Measurements from ENCODE around the gene AIRE. TPM values are rescaled to one million over a fixed set of nuclear protein-coding genes. Genes with fewer than 3 reads are reported as not detected.

AIRE gene
- total and polyA plus RNA-seq, 2 of the 13 experiments (the other 11 are each of a cell fraction or from before 2014, with no cell fraction given): not detected

GRCh38 chr21:44328242-44328895, 42.7 kb downstream of the AIRE start:
- in situ Hi-C loops (cut with HindIII; ENCODE audit: extremely low pct_ligation_motif_present, low pct_unique_long_range_greater_than_20kb) (no loop called here), intact Hi-C loops (cut with micrococcal nuclease; ENCODE audit: unreplicated experiment) (no loop called here)
- 92% methylated on average over 20 of the region's 25 CpGs for WGBS (ENCODE audit: low lambda C conversion rate)
- no peaks in the 10 kb centered on the region for H3K79me2 ChIP-seq (ENCODE audit: insufficient read depth, low read length)
- no peaks in the 10 kb centered on the region for H3K4me1 ChIP-seq (ENCODE audit: insufficient read depth, low read length)
- H3K27ac ChIP-seq (ENCODE audit: extremely low read length, insufficient read depth, low read length): no peak overlapping the region
- H2AFZ ChIP-seq (ENCODE audit: low read length): no peak overlapping the region
- no peak overlapping the region for H3K4me2 ChIP-seq (ENCODE audit: low read depth, low read length)
- no peak for FAIRE-seq
- no peak overlapping the region for H3K9ac ChIP-seq (ENCODE audit: insufficient read depth, low read depth, low read length)
- BruUV-seq (replicated peaks): no TSS peak
- DNase-seq (ENCODE audit: low spot score): no peak
- ChIA-PET CTCF (ENCODE audit: low intra/inter-chr PET ratio, low total read pairs) (no interaction called here), POLR2A (interaction anchor here (0.8 kb wide), 1 partner anchor 28 kb away, joined by 3 read pairs; no protein-coding TSS in a partner anchor)
- H3K9me3 ChIP-seq (ENCODE audit: low read length): no peaks in the 10 kb centered on the region
- H3K36me3 ChIP-seq (replicated peaks in 1 of 2; ENCODE audit: control insufficient read depth in 1 of 2, insufficient read depth in 2 of 2, low read length in 2 of 2): peaks cover 9 to 27% of the 10 kb centered on the region in 2 experiments; a peak in 4 of 5 replicates
- H4K20me1 ChIP-seq (ENCODE audit: insufficient read depth, low read length): no peaks in the 10 kb centered on the region
- H3K4me3 ChIP-seq (replicated peaks in 1 of 3; ENCODE audit: insufficient read depth in 1 of 3, low read depth in 2 of 3, low read length in 3 of 3): no peak overlapping the region
- ATAC-seq: no peak; the same call in 2 of the 3 replicates
- no peaks in the 10 kb centered on the region for H3K27me3 ChIP-seq (ENCODE audit: control insufficient read depth in 1 of 2, insufficient read depth in 2 of 2, low read length in 2 of 2)
- TF ChIP-seq ZNF484 (CRISPR knock-in tag; IDR thresholded peaks at IDR 0.05; ENCODE audit: borderline replicate concordance, low read depth): no peak
- TF ChIP-seq ZNF33A (CRISPR knock-in tag; IDR thresholded peaks at IDR 0.05; ENCODE audit: borderline replicate concordance): no peak
- TF ChIP-seq, protein P1, sequence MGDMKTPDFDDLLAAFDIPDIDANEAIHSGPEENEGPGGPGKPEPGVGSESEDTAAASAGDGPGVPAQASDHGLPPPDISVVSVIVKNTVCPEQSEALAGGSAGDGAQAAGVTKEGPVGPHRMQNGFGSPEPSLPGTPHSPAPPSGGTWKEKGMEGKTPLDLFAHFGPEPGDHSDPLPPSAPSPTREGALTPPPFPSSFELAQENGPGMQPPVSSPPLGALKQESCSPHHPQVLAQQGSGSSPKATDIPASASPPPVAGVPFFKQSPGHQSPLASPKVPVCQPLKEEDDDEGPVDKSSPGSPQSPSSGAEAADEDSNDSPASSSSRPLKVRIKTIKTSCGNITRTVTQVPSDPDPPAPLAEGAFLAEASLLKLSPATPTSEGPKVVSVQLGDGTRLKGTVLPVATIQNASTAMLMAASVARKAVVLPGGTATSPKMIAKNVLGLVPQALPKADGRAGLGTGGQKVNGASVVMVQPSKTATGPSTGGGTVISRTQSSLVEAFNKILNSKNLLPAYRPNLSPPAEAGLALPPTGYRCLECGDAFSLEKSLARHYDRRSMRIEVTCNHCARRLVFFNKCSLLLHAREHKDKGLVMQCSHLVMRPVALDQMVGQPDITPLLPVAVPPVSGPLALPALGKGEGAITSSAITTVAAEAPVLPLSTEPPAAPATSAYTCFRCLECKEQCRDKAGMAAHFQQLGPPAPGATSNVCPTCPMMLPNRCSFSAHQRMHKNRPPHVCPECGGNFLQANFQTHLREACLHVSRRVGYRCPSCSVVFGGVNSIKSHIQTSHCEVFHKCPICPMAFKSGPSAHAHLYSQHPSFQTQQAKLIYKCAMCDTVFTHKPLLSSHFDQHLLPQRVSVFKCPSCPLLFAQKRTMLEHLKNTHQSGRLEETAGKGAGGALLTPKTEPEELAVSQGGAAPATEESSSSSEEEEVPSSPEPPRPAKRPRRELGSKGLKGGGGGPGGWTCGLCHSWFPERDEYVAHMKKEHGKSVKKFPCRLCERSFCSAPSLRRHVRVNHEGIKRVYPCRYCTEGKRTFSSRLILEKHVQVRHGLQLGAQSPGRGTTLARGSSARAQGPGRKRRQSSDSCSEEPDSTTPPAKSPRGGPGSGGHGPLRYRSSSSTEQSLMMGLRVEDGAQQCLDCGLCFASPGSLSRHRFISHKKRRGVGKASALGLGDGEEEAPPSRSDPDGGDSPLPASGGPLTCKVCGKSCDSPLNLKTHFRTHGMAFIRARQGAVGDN (CRISPR knock-in tag; IDR thresholded peaks at IDR 0.05): 0 out of 2 replicates have a peak, but pooled peaks have one; percentile 2
- TF ChIP-seq ZNF256 (CRISPR knock-in tag; conservative IDR thresholded peaks at IDR 0.05): no peak
- no peak for TF ChIP-seq IKZF4 (CRISPR knock-in tag; IDR thresholded peaks at IDR 0.05; ENCODE audit: borderline replicate concordance, low read depth, not compliant biosample characterization)
- TF ChIP-seq AGO1 (IDR thresholded peaks at IDR 0.05; ENCODE audit: low read depth, low read length, poor library complexity, severe bottlenecking): peak; percentile 74
- no peak for TF ChIP-seq ZBTB43 (CRISPR knock-in tag; conservative IDR thresholded peaks at IDR 0.05)
- TF ChIP-seq, protein P2, sequence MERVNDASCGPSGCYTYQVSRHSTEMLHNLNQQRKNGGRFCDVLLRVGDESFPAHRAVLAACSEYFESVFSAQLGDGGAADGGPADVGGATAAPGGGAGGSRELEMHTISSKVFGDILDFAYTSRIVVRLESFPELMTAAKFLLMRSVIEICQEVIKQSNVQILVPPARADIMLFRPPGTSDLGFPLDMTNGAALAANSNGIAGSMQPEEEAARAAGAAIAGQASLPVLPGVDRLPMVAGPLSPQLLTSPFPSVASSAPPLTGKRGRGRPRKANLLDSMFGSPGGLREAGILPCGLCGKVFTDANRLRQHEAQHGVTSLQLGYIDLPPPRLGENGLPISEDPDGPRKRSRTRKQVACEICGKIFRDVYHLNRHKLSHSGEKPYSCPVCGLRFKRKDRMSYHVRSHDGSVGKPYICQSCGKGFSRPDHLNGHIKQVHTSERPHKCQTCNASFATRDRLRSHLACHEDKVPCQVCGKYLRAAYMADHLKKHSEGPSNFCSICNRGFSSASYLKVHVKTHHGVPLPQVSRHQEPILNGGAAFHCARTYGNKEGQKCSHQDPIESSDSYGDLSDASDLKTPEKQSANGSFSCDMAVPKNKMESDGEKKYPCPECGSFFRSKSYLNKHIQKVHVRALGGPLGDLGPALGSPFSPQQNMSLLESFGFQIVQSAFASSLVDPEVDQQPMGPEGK (CRISPR knock-in tag; IDR thresholded peaks at IDR 0.05): no peak
- no peak for TF ChIP-seq JUNB (CRISPR knock-in tag; IDR thresholded peaks at IDR 0.05; ENCODE audit: borderline replicate concordance)
- TF ChIP-seq RORA (CRISPR knock-in tag; IDR thresholded peaks at IDR 0.05): no peak
- TF ChIP-seq POLR2G (IDR thresholded peaks at IDR 0.05; ENCODE audit: low read depth, low read length): 0 out of 2 replicates have a peak, but pooled peaks have one; percentile 18
- TF ChIP-seq RNF219 (CRISPR knock-in tag; IDR thresholded peaks at IDR 0.05): no peak
- no peak for TF ChIP-seq SNAI1 (CRISPR knock-in tag; IDR thresholded peaks at IDR 0.05; ENCODE audit: borderline replicate concordance)

All from HepG2 (cell line).